SK-N-SH (cell line): ENCODE results near the gene ARTN. TPM values are rescaled to one million over a fixed set of nuclear protein-coding genes. Genes with fewer than 3 reads are reported as not detected.

ENCODE experiments used
- CTCF ChIA-PET: fragments of 300-600, 350-600 bp; formaldehyde crosslinking; extraction: SDS; loops from one replicate; lab custom pipeline; 2021; lab: Yijun Ruan, JAX
- POLR2A ChIA-PET: fragments of 350-600 bp; sonication (Branson Sonifier 250); formaldehyde crosslinking; extraction: SDS; loops from one replicate; lab custom pipeline; 2020; ENCODE audit warnings: antibody characterized with exemption, inconsistent platforms; lab: Yijun Ruan, JAX
- DNase-seq: peaks from one replicate; pipeline ENCODE4 v3.0.0; 2012
- H2AFZ ChIP-seq: fragments of 200-600 bp; sonication (generic); 2 replicates; pipeline ENCODE4 v1.8.1; 2016; ENCODE audit warnings: antibody characterized with exemption, mild to moderate bottlenecking, low read depth
- H3F3A ChIP-seq: fragments of 200-600 bp; sonication (generic); replicated peaks from 2 replicates; pipeline ENCODE3; 2016; ENCODE audit warnings: antibody characterized with exemption, mild to moderate bottlenecking; ENCODE audit not compliant: insufficient read depth
- H3K27ac ChIP-seq, 2 experiments: fragments of 200-500 bp in 1 of 2; fragments of 200-600 bp in 1 of 2; sonication (Bioruptor generic) in 1 of 2; sonication (generic), shearing (Covaris generic) in 1 of 2; 2 replicates each; pipeline versions ENCODE4 v1.5.1 to v1.6.1; 2014 to 2016; ENCODE audit warnings: low read depth in 2 of 2, inconsistent platforms in 1 of 2, low read length in 1 of 2, mild to moderate bottlenecking in 1 of 2, mixed read lengths in 1 of 2
- H3K27me3 ChIP-seq: fragments of 200-600 bp; sonication (generic), shearing (Covaris generic); 2 replicates; pipeline ENCODE4 v1.6.1; 2016; ENCODE audit warnings: mixed run types; ENCODE audit not compliant: insufficient read depth
- H3K36me3 ChIP-seq, 2 experiments: fragments of 200-500 bp in 1 of 2; fragments of 200-600 bp in 1 of 2; sonication (Bioruptor generic) in 1 of 2; sonication (generic) in 1 of 2; replicated peaks in 1 of 2; 2 replicates each; pipeline versions ENCODE3 to v1.5.1; 2014 to 2016; ENCODE audit warnings: low read length in 1 of 2, mild to moderate bottlenecking in 1 of 2; ENCODE audit not compliant: insufficient read depth in 2 of 2, control insufficient read depth in 1 of 2
- H3K4me1 ChIP-seq, 2 experiments: fragments of 200-500 bp in 1 of 2; fragments of 200-600 bp in 1 of 2; sonication (Bioruptor generic) in 1 of 2; sonication (generic), shearing (Covaris generic) in 1 of 2; 2 replicates each; pipeline versions ENCODE4 v1.5.1 to v1.6.1; 2014 to 2016; ENCODE audit warnings: low read depth in 1 of 2, low read length in 1 of 2, mixed run types in 1 of 2; ENCODE audit not compliant: insufficient read depth in 2 of 2, control insufficient read depth in 1 of 2
- H3K4me2 ChIP-seq: fragments of 200-600 bp; sonication (generic), shearing (Covaris generic); 2 replicates; pipeline ENCODE4 v1.6.1; 2017; ENCODE audit warnings: mixed run types
- H3K4me3 ChIP-seq, 2 experiments: fragments of 200-500 bp in 1 of 2; fragments of 200-600 bp in 1 of 2; sonication (Bioruptor generic) in 1 of 2; sonication (generic), shearing (Covaris generic) in 1 of 2; 2 replicates each; pipeline versions ENCODE4 v1.5.1 to v1.8.1; 2014 to 2016; ENCODE audit warnings: low read depth in 2 of 2, inconsistent platforms in 1 of 2, low read length in 1 of 2, mild to moderate bottlenecking in 1 of 2, mixed read lengths in 1 of 2, moderate library complexity in 1 of 2
- H3K79me2 ChIP-seq: fragments of 200-600 bp; sonication (generic); 2 replicates; pipeline ENCODE4 v1.8.1; 2017; ENCODE audit warnings: mild to moderate bottlenecking; ENCODE audit not compliant: insufficient read depth
- H3K9ac ChIP-seq: fragments of 200-600 bp; sonication (generic); 2 replicates; pipeline ENCODE4 v1.6.1; 2017; ENCODE audit warnings: mixed run types
- H3K9me2 ChIP-seq: fragments of 200-600 bp; sonication (generic); 2 replicates; pipeline ENCODE4 v1.6.1; 2017; ENCODE audit warnings: mixed run types
- H3K9me3 ChIP-seq: fragments of 200-600 bp; sonication (generic); 2 replicates; pipeline ENCODE4 v1.6.1; 2017; ENCODE audit warnings: mixed run types, mild to moderate bottlenecking, moderate library complexity
- H4K20me1 ChIP-seq: fragments of 200-600 bp; sonication (generic); 2 replicates; pipeline ENCODE4 v1.6.1; 2017; ENCODE audit warnings: mild to moderate bottlenecking, mixed run types; ENCODE audit not compliant: insufficient read depth
- ELF1 ChIP-seq: IDR thresholded peaks from 2 replicates; pipeline ENCODE4 v1.4.0; 2012
- FOSL2 ChIP-seq: IDR thresholded peaks from 2 replicates; pipeline ENCODE4 v1.4.0; 2012; ENCODE audit warnings: low read depth, mild to moderate bottlenecking, moderate library complexity, borderline replicate concordance
- FOXM1 ChIP-seq: IDR thresholded peaks from 2 replicates; pipeline ENCODE4 v1.4.0; 2012; ENCODE audit warnings: low read depth, mild to moderate bottlenecking
- GABPA ChIP-seq: IDR thresholded peaks from 2 replicates; pipeline ENCODE4 v1.4.0; 2012; ENCODE audit warnings: low read depth, mild to moderate bottlenecking
- NFIC ChIP-seq: IDR thresholded peaks from 2 replicates; pipeline ENCODE4 v1.4.0; 2012; ENCODE audit warnings: borderline replicate concordance
- RAD21 ChIP-seq: IDR thresholded peaks from 2 replicates; pipeline ENCODE4 v1.6.1; 2012; ENCODE audit warnings: mild to moderate bottlenecking, low read length
- RCOR1 ChIP-seq: fragments of 150-350 bp; IDR thresholded peaks from 2 replicates; pipeline ENCODE4 v1.6.1; 2017; ENCODE audit warnings: antibody characterized with exemption, low read length
- RFX5 ChIP-seq: IDR thresholded peaks from 2 replicates; pipeline ENCODE4 v1.6.1; 2012; ENCODE audit warnings: mild to moderate bottlenecking, improper control_type of control experiment, low read length
- RXRA ChIP-seq: IDR thresholded peaks from 2 replicates; pipeline ENCODE4 v1.4.0; 2012; ENCODE audit warnings: low read depth, mild to moderate bottlenecking, borderline replicate concordance
- SIN3A ChIP-seq: IDR thresholded peaks from 2 replicates; pipeline ENCODE4 v1.6.1; 2012; ENCODE audit warnings: low read depth, mild to moderate bottlenecking, low read length, moderate library complexity, borderline replicate concordance
- YY1 ChIP-seq: IDR thresholded peaks from 2 replicates; pipeline ENCODE4 v1.4.0; 2012; ENCODE audit warnings: low read depth, mild to moderate bottlenecking
- polyA plus RNA-seq, 3 experiments: library from polyadenylated mRNA; depleted of rRNA; stranded (reverse); fragments of >200 nt; gene quantifications; 2 replicates each; pipeline ENCODE4 v1.2.3, GENCODE V29; 2012
- TF ChIP-seq, protein P1 (sequence below): IDR thresholded peaks from 2 replicates; pipeline ENCODE4 v1.6.1; 2012; ENCODE audit warnings: mild to moderate bottlenecking, low read depth, low read length, moderate library complexity
- TF ChIP-seq, protein P2 (sequence below): fragments of 150-350 bp; IDR thresholded peaks from 2 replicates; pipeline ENCODE4 v1.6.1; 2017; ENCODE audit warnings: antibody characterized with exemption, low read length, low read depth, borderline replicate concordance
- TF ChIP-seq, protein P3 (sequence below): fragments of 200-600 bp; sonication (generic); IDR thresholded peaks from 2 replicates; pipeline ENCODE4 v1.6.1; 2017; ENCODE audit warnings: antibody characterized with exemption, mild to moderate bottlenecking, moderate library complexity

Gene ARTN
- polyA plus RNA-seq, 1 of the 3 experiments (the other 2 are of a cell fraction) = 0.69 TPM

DNA sequence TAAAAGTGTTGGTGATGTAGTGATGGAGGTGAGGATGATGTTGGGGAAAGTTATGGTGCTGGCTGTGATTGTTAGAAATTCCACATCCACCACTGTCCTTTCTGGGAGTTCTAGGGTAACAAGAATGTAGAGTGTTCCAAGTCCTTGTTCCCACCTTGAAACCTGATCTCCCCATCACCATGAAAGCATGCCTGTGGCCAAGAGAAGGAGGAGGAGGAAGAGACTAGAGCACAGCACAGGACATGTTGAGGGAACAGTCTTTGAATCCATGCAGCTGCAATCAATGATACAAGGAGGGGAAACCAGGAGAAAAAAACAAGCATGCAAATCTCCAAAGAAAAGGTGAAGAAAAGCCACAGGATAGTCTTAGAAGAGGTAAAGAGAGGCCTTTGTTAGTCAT, 45.9 kb upstream of the ARTN start:
- peaks cover 5% of the 10 kb centered on the region for H3F3A ChIP-seq
- TF ChIP-seq, protein P1, sequence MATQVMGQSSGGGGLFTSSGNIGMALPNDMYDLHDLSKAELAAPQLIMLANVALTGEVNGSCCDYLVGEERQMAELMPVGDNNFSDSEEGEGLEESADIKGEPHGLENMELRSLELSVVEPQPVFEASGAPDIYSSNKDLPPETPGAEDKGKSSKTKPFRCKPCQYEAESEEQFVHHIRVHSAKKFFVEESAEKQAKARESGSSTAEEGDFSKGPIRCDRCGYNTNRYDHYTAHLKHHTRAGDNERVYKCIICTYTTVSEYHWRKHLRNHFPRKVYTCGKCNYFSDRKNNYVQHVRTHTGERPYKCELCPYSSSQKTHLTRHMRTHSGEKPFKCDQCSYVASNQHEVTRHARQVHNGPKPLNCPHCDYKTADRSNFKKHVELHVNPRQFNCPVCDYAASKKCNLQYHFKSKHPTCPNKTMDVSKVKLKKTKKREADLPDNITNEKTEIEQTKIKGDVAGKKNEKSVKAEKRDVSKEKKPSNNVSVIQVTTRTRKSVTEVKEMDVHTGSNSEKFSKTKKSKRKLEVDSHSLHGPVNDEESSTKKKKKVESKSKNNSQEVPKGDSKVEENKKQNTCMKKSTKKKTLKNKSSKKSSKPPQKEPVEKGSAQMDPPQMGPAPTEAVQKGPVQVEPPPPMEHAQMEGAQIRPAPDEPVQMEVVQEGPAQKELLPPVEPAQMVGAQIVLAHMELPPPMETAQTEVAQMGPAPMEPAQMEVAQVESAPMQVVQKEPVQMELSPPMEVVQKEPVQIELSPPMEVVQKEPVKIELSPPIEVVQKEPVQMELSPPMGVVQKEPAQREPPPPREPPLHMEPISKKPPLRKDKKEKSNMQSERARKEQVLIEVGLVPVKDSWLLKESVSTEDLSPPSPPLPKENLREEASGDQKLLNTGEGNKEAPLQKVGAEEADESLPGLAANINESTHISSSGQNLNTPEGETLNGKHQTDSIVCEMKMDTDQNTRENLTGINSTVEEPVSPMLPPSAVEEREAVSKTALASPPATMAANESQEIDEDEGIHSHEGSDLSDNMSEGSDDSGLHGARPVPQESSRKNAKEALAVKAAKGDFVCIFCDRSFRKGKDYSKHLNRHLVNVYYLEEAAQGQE = no peak
- TF ChIP-seq NFIC = no peak
- TF ChIP-seq, protein P2, sequence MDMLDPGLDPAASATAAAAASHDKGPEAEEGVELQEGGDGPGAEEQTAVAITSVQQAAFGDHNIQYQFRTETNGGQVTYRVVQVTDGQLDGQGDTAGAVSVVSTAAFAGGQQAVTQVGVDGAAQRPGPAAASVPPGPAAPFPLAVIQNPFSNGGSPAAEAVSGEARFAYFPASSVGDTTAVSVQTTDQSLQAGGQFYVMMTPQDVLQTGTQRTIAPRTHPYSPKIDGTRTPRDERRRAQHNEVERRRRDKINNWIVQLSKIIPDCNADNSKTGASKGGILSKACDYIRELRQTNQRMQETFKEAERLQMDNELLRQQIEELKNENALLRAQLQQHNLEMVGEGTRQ = no peak
- no peak for TF ChIP-seq YY1
- TF ChIP-seq, protein P3, sequence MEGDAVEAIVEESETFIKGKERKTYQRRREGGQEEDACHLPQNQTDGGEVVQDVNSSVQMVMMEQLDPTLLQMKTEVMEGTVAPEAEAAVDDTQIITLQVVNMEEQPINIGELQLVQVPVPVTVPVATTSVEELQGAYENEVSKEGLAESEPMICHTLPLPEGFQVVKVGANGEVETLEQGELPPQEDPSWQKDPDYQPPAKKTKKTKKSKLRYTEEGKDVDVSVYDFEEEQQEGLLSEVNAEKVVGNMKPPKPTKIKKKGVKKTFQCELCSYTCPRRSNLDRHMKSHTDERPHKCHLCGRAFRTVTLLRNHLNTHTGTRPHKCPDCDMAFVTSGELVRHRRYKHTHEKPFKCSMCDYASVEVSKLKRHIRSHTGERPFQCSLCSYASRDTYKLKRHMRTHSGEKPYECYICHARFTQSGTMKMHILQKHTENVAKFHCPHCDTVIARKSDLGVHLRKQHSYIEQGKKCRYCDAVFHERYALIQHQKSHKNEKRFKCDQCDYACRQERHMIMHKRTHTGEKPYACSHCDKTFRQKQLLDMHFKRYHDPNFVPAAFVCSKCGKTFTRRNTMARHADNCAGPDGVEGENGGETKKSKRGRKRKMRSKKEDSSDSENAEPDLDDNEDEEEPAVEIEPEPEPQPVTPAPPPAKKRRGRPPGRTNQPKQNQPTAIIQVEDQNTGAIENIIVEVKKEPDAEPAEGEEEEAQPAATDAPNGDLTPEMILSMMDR = no peak
- no peak for TF ChIP-seq RAD21
- TF ChIP-seq RFX5 = no peak
- TF ChIP-seq FOSL2 = no peak
- no peak for TF ChIP-seq GABPA
- TF ChIP-seq ELF1 = no peak
- TF ChIP-seq FOXM1 = no peak
- TF ChIP-seq RXRA = no peak
- TF ChIP-seq SIN3A = no peak
- TF ChIP-seq RCOR1 = no peak
- no peak overlapping the region for H3K4me2 ChIP-seq
- no peaks in the 10 kb centered on the region for H3K27me3 ChIP-seq
- H3K79me2 ChIP-seq = no peaks in the 10 kb centered on the region
- no peak overlapping the region for H3K4me3 ChIP-seq
- no peak overlapping the region for H2AFZ ChIP-seq
- CTCF ChIA-PET = no interaction called here
- H3K4me1 ChIP-seq = 0 out of 4 replicates have a peak, but pooled peaks cover 0 to 5% of the 10 kb centered on the region in 2 experiments
- POLR2A ChIA-PET = no interaction called here
- no peak for DNase-seq
- H3K27ac ChIP-seq = no peak overlapping the region
- H3K36me3 ChIP-seq = peaks cover 0 to 6% of the 10 kb centered on the region in 2 experiments
- H4K20me1 ChIP-seq = no peaks in the 10 kb centered on the region
- no peaks in the 10 kb centered on the region for H3K9me2 ChIP-seq
- no peak overlapping the region for H3K9ac ChIP-seq
- H3K9me3 ChIP-seq = no peaks in the 10 kb centered on the region
